Inflammatory macrophage treated with lipopolysaccharide for 4 hours (primary cell): ENCODE data around the gene CACNB2.
"Not testable (repeated sequence)": the region's sequence is repeated elsewhere in the genome, so short reads cannot be mapped to it uniquely, and the experiment has no call there.

ENCODE experiments used
- DNase-seq: peaks from one replicate; pipeline ENCODE4 v3.0.0-alpha.2; 2020

CACNB2 gene

DNA sequence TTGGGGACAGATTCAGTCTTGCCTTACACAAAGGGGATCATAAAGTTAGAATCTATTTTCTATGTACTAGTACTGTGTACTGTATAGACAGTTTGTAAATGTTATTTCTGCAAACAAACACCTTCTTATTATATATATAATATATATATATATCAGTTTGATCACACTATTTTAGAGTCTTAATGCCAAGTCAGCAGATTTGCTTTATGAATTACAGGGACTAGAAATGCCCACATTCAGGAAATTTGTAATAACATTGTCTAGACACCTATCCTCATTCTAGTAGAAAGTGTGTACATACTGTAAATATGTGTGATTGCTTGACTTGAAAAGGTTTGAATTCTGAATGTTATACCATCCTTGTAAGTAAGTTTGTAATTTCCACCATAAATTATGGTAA is 400.0 kb downstream of the CACNB2 start:
- DNase-seq: no peak

DNA sequence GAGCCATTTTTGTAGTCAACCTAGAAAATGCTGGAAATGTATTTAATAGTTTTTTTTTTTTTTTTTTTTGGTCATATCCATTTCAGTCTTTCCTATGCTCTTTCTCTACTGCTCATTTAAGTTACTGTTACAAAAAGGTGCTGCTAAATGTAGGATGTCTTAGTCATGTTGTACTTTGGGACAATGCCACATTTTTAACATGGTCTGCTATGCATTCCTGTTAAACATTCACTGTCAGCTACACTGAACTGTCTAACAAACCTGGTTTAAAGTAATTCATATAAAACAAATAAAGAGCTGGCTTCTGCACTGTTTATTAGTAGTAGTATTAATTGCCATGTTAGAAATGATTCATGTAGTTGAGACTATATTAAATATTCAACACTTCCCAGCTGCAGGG is 402.6 kb downstream of the CACNB2 start:
- no peak for DNase-seq

DNA sequence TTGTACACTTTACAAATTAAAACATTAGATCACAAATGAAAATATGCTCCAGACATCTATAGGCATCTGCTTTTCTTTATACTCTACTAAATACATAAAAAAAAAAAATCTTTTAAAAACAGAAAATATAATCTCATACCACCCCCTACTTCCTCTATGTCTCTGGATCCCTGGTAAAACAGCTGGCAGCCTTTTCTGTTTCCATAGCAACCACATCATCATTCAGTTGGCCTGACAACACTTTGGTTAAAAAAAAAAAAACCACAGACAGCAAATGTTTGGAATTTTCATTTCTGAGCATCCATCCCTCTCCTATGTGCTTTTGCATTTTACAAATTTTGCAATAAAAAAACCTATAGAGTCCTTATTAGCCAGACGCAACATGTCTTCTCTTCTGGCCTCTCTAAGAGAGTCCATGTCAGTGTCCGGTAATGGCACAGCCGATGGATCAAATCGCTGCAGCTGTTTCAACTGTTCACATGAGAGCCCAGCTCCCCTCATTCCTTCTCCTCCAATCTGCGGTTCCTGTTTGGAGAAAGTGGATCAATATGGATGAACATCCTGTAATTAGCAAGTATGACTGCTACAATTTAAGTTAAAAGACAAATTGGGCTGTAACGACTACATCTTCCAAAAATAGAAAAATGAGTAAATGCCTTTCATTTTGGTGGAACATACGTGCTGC is 405.5 kb downstream of the CACNB2 start:
- no peak for DNase-seq

DNA sequence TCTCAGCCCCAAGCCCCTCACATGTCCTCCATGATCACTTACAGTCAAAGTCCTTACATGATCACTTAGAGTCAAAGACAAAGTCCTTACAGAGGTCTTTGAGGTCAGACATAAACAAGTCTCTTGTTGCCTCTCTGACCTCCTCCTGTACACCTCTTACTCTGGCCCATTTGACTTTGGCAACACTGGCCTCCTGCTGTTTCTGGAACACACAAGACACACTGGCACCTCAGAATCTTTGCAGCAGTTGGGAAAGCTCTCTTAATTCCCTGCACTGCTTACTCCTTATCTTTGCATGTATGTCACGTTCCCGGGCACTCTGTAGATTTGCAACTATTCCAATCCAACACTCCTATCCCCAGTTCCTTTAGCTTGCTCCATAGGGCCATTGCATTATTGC is 408.9 kb downstream of the CACNB2 start:
- no peak for DNase-seq

DNA sequence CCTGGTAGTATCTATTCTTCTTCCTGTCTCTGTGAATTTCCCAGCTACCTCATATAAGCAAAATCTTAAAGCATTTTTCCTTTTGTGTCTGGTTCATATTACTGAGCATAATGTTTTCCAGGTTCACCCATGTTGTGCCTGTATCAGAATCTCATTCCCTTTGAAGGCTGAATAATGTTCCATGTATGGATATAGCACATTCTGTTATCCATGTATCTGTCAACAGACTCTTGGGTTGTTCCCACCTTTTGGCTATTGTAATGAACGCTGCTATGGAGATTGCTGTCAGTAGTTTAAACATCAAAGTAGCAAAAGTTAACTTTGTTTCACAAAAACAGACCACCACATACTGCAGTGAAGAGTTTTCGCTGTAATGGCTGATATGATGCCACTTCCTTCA is 411.2 kb downstream of the CACNB2 start:
- DNase-seq: no peak

DNA sequence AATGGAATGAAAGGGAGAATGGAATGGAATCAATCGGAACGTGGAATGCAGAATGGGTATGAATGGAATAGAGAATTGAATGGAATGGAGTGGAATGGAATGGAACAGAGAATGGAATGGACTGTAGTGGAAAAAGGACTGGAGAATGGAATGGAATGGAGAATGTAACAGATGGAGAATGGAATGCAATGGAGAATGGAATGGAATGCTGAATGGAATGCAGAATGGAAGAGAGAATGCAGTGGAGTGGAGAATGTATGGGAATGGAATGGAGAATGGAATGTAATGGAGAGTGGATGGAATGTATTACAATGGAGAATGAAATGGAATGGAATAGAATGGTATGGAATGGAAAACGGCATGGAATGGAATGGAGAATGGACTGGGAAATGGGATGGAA is 414.3 kb downstream of the CACNB2 start:
- no peak for DNase-seq

DNA sequence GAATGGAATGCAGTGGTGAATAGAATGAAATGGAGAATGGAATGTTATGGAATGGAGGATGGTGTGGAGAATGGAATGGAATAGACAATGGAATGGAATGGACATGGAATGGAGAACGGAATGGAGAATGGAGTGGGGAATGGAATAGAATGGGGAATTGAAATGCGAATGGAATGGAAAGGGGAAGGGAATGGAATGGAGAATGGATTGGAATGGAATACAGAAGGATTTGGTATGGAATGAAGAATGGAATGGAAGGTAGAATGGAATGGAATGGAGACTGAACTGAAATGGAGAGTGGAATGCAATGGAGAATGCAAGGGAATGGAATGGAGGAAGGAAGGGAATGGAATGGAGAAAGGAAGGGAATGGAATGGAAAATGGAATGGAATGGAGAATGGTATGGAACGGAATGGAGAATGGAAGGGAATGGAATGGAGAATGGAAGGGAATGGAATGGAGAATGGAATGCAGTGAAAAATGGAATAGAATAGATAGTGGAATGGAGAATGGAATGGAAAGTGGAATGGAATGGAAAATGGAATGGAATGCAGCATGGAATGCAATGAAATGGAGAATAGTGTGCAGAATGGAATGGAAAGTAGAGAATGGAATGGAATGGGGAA is 416.4 kb downstream of the CACNB2 start:
- DNase-seq: no peak

DNA sequence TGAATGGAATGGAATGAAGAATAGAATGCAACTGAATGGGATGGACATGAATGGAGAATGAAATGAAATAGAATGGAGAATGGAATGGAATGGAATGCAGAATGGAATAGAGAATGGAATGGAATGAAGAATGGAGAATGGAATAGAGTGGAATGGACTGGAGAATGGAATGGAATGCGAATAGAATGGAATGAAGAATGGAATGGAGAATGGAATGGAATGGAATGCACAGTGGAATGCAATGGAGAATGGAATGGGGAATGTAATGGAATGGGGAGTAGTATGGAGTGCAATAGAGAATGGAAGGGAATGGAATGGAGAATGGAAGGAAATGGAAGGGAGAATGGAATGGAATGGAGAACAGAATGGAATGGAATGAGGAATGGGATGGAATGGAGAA is 417.7 kb downstream of the CACNB2 start:
- no peak for DNase-seq

DNA sequence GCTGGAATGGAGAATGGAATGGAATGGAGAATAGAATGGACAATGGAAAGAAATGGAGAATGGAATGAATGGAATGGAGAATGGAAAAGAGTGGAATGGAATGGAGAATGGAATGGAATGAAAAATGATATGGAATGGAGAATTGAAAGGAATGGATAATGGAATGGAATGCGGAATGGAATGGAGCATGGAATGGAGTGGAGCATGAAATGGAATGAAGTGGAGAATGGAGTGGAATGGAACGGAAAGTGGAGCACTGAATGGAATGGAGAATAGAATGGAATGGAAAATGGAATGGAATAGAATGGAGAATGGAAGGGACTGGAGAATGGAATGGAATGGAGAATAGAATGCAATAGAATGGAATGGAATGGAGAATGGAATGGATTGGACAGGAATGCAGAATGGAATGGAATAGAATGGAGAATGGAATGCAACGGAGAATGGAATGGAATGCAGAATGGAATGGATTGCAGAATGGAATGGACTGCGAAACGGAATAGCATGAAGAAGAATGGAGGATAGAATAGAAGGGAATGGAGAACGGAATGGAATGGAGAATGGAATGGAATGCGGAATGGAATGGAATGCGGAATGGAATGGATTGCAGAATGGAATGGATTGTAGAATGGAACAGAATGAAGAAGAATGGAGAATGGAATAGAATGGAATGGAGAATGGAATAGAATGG is 421.8 kb downstream of the CACNB2 start:
- no peak for DNase-seq

DNA sequence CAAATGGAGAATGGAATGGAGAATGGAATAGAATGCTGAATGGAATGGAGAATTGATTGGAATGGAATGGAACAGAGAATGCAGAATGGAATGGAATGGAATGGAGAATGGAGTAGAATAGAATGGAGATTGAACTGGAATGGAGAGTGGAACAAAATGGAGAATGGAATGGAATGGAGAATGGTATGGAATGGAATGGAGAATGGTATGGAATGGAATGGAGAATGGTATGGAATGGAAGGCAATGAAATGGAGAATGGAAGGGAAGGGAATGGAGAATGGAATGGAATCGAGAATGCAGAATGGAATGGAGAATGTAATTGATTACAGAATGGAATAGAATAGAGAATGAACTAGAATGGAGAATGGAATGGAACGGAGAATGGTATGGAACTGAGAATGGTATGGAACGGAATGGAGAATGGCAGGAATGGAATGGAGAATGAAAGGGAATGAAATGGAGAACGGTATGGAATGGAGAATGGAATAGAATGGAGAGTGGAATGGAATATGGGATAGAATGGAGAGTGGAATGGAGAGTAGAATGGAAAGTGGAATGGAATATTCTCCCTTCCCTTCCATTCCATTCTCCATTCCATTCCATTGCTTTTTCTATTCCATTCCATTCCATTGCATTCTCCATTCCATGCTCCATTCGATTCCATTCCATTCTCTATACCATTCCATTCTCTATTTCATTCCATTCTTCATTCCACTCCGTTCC is 422.9 kb downstream of the CACNB2 start:
- DNase-seq: no peak

DNA sequence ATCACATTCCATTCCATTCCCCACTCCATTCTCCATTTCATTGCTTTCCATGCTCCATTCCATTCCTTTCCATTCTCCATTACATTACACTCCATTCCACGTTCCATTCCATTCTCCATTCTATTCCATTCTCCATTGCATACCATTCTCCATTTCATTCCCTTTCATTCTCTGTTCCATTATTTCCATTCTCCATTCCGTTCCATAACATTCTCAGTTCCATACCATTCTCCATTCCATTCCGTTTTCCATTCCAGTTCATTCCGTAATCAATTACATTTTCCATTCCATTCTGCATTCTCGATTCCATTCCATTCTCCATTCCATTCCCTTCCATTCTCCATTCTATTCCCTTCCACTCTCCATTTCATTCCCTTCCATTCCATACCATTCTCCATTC is 424.8 kb downstream of the CACNB2 start:
- DNase-seq: no peak

DNA sequence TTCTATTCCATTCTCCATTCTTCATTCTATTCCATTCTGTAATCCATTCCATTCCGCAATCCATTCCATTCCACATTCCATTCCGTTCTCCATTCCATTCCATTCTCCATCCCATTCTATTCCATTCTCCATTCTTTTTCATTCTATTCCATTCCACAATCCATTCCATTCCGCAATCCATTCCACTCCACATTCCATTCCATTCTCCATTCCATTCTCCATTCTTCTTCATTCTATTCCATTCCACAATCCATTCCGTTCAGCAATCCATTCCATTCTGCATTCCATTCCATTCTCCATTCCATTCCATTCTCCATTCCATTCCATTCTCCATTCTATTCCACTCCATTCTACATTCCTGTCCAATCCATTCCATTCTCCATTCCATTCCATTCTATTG is 426.0 kb downstream of the CACNB2 start:
- DNase-seq: no peak

DNA sequence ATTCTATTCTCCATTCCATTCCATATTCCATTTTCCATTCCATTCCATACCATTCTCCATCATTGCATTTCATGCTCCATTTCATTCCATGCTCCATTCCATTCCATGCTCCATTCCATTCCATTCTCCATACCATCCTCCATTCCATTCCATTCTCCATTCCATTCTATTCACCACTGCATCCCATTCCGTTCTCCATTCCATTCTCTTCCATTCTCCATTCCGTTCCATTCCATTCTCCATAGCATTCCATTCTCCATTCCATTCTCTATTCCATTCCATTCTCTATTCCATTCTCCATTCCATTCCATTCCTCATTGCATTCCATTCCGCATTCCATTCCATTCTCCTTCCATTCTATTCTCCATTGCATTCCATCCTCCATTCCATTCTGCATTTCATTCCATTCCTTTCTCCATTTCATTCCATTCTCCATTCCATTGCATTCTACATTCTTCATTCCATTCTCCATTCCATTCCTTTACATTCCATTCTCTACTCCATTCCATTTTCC is 427.2 kb downstream of the CACNB2 start:
- DNase-seq: no peak

DNA sequence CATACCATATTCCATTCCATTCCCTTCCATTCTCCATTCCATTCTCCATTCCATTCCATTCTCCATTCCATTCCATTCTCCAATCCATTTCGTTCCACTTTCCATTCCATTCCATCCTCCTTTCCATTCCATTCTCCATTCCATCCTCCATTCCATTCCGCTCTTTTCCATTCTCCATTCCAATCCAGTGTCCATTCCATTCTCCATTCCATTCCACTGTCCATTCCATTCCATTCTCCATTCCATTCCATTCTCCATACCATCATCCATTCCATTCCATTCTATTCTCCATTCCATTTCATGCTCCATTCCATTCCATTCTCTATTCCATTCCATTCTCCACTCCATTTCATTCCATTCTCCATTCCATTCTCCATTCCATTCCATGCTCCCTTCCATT is 430.2 kb downstream of the CACNB2 start:
- not testable (repeated sequence) for DNase-seq

DNA sequence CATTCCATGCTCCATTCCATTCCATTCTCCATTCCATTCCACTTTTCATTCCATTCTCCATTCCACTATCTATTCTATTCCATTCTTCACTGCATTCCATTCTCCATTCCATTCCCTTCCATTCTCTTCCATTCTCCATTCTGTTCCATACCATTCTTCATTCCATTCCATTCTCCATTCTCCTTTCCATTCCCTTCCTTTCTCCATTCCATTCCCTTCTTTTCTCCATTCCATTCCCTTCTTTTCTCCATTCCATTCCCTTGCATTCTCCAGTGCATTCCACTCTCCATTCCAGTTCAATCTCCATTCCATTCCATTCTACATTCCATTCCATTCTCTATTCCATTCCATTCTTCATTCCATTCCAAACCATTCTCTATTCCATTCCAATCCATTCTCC is 430.9 kb downstream of the CACNB2 start:
- DNase-seq: no peak

DNA sequence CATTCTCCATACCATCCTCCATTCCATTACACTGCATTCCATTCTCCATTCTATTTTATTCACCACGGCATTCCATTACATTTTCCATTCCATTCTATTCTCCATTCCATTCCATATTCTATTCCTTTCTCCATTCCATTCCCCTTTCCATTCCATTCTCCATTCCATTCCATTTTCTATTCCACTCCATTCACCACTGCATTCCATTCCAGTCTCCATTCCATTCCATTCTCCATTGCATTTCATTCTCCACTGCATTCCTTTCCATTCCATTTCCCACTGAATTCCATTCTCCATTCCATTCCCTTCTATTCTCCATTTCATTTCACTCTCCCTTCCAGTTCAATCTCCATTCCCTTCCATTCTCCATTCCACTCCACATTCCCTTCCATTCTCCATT is 431.6 kb downstream of the CACNB2 start:
- no peak for DNase-seq

DNA sequence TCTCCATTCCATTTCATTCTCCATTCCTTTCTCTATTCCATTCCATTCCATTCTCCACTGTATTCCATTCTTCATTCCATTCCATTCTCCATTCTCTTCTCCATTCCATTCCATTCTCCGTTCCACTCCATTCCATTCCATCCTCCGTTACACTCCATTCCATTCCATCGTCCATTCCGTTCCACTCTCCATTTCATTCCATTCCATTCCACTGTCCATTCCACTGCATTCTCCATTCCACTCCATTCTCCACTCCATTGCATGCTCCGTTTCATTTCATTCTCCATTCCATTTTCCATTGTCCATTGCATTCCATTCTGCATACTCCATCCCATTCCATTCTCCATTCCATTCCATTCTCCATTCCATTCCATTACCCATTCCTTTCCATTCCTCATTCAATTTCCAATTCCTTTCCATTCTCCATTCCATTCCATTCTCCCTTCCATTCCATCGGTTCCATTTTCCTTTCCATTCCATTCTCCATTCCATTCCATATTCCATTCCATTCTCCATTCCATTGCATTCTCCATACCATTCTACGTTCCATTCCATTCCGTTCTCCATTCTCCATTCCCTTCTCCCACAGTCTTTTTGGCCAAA is 432.8 kb downstream of the CACNB2 start:
- no peak for DNase-seq

DNA sequence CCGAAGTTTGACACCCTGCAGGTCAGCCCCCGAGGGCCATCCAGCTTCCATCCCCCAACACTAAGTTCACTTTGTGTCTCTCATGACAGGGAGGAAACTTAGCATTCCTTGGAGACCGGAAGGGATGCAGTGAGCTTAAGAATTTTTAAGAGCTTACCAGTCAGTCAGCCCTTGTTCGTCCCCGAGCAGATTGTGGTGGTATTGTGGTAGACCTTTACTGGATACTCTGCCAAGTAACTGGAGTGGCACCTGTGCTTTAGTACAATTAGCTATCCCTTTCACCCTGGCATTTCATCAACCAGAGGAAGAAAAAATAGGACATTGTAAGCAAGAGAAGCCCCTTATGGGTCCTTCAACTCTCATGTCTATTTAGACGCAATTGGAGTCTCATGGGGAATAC is 436.4 kb downstream of the CACNB2 start:
- no peak for DNase-seq

DNA sequence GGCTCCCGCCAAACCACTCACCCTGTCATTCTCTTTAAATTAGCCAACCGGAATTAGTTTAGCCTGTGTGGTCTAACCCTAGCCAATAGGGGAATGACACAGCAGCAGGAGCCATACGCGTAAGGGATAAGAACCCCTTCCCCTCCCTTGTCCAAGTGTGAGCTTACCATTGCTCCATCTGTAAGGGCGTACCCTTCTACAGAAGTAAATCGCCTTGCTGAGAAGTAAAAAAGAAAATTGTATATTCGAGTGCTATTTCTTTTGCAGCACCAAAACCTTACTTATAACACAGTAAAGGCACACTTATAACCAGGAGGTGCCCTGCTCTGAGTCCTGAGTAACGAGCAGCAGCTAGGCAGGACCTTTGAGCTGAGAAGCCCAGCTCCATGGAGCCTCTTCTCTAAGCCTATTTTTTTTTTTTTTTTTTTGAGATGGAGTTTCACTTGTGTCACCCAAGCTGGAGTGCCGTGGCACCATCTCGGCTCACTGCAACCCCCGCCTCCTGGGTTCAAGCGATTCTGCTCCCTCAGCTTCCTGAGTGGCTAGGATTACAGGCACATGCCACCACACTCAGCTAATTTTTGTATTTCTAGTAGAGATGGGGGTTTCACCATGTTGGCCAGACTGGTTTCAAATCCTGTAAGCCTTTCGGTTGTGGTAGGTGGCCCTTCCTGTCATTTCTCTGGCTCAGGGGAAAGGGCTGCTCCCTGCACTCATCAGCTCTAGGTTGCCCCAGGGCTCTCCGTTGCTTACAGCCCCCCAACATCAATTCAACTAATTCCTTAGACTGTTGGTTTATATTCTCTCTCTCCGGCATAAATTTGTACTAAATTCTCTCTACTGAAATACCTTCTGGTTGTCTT is 437.8 kb downstream of the CACNB2 start:
- DNase-seq: no peak

DNA sequence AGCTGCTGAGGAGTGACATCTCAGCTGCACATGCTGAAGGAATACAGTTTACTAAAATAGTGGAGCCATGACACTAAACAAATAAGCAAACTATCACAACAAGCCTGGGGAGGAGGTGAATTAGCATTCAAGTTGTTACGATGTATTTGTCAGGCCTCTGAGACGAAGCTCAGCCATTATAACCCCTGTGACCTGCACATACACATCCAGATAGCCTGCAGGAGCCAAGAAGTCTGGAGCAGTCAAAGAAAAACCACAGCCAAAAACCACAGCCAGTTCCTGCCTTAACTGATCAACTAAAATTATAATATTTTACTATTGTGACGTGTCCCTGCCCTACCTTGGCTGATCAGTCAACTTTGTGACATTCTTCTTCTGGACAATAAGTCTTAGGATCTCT is 442.6 kb downstream of the CACNB2 start:
- DNase-seq: no peak

DNA sequence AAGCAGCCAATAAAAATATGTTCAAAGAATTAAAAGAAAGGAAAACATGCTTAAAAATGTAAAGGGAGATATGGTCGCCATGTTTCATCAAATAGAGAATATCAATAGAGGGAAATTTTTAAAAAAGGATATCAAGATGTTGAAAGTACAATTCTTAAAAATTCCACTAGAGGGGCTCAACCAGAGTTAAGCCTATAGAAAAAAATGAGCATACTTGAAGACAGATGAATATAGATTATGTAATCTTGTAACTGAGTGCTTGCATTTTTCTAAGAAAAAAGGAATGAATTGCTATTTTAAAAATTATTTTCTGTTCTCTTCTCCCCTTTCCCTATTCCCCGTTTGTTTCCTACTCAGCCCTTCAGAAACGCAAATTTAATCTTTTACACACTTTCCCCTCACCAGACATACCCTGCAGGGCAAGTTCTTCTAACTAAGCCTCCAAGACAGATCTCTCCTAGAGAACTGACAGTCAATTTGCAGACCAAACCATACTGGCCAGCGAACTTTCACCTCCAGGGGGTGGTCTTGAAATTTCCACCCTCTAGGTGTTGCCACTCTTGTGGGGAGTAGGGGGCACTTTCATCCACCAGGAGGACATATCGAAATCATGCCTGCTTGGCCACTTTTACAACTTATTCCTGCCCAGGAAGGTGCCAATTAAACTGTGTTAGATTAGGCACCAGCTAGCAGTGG is 443.5 kb downstream of the CACNB2 start:
- DNase-seq: no peak

DNA sequence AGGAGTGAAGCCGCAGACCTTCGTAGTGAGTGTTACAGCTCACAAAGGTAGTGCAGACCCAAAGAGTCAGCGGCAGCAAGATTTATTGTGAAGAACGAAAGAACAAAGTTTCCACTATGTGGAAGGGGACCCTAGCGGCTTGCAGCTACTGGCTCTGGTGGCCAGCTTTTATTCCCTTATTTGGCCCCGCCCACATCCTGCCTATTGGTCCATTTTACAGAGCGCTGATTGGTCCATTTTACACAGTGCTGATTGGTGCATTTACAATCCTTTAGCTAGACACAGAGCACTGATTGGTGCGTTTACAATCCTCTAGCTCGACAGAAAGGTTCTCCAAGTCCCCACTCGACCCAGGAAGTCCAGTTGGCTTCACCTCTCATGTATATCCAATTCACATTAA is 446.4 kb downstream of the CACNB2 start:
- not testable (repeated sequence) for DNase-seq
